Heart right ventricle (tissue), 16 donors: ENCODE results near the gene DNAH3. TPM values are rescaled to one million over a fixed set of nuclear protein-coding genes. Genes with fewer than 3 reads are reported as not detected.
"Not testable (repeated sequence)": the region's sequence is repeated elsewhere in the genome, so short reads cannot be mapped to it uniquely, and the experiment has no call there.

Source experiments
- ATAC-seq, 8 donors: fragments of 200-7000 bp; cut with Tn5 transposase; one replicate each; pipeline ENCODE4 v1.9.1; 2020; ENCODE audit warnings: mild to moderate bottlenecking in 8 of 8, moderate library complexity in 8 of 8, moderate number of reproducible peaks in 1 of 8
- DNase-seq, 2 donors: peaks; one replicate each; pipeline ENCODE4 v3.0.0-alpha.2; 2020
- H3K27ac ChIP-seq, 10 donors: fragments of 200-600 bp; sonication (generic) in 2 of 10; one replicate each; pipeline versions ENCODE4 v1.5.0 to v1.8.0; 2020 to 2022; ENCODE audit warnings: mild to moderate bottlenecking in 3 of 10
- H3K27me3 ChIP-seq, 7 donors: fragments of 200-600 bp; one replicate each; pipeline ENCODE4 v1.8.0; 2021 to 2022; ENCODE audit warnings: mild to moderate bottlenecking in 2 of 7
- H3K36me3 ChIP-seq, 9 donors: fragments of 200-600 bp; sonication (generic) in 1 of 9; one replicate each; pipeline versions ENCODE4 v1.5.0 to v1.8.0; 2020 to 2022; ENCODE audit warnings: mild to moderate bottlenecking in 2 of 9
- H3K4me1 ChIP-seq, 9 donors: fragments of 200-600 bp; sonication (generic) in 1 of 9; one replicate each; pipeline versions ENCODE4 v1.5.0 to v1.8.0; 2020 to 2022; ENCODE audit warnings: mild to moderate bottlenecking in 4 of 9
- H3K4me3 ChIP-seq, 10 donors: fragments of 200-600 bp; sonication (generic) in 2 of 10; one replicate each; pipeline versions ENCODE4 v1.5.0 to v1.8.0; 2020 to 2022; ENCODE audit warnings: mild to moderate bottlenecking in 7 of 10, moderate library complexity in 2 of 10
- H3K9me3 ChIP-seq, 11 donors: fragments of 200-600 bp in 10 of 11; sonication (generic) in 2 of 11; one replicate each; pipeline versions ENCODE4 v1.5.0 to v1.8.0; 2013 to 2022; ENCODE audit warnings: mild to moderate bottlenecking in 2 of 11, control low read depth in 1 of 11, moderate library complexity in 1 of 11
- CTCF ChIP-seq, 9 donors: fragments of 200-600 bp; sonication (generic) in 2 of 9; IDR thresholded peaks; one replicate each; pipeline versions ENCODE4 v1.5.0 to v1.8.0; 2021 to 2022; ENCODE audit warnings: antibody characterized with exemption in 9 of 9, mild to moderate bottlenecking in 5 of 9, moderate library complexity in 1 of 9
- WGBS, 2 donors: extraction: QIAGEN DNeasy Blood & Tissue Kit; methylation state at CpG; one replicate each; pipeline ENCODE4 v1.1.7; 2013; ENCODE audit warnings: inconsistent platforms in 1 of 2; 5-methylcytosine and 5-hydroxymethylcytosine counted together
- intact Hi-C, 10 donors: fragments of 100-400 bp; cut with DNase I; formaldehyde crosslinking; loops; one replicate each; pipeline versions ENCODE4 v1.11.1 to v1.14.2; 2022
- polyA plus RNA-seq, 2 donors: library from polyadenylated mRNA; stranded (reverse); fragments of 200-250 nt; gene quantifications; one replicate each; pipeline ENCODE4 v1.2.3, GENCODE V29; 2013
- total RNA-seq, 10 donors: library from RNA; stranded (reverse); fragmentation: NEBNext Ultra II Directional in 3 of 10; extraction: Animal tissue kit (Norgen Biotek cat#: 25700) in 3 of 10; gene quantifications; one replicate each; pipeline versions ENCODE4 v1.2.1 to v1.2.4, GENCODE V29; 2021 to 2023
- donor health status: Arrhythmogenic right ventricular cardiomyopathy.
- donor health status: ischemic (EF 13 %, LVEDD 7.1; RV severe dilation, severe dysfunction).
- donor health status: healthy with polysubstance abuse.
- donor health status: DM: no; HTN: yes; CAD: no.
- donor health status: DM: no; HTN: no; CAD: no.
- donor health status: ischemic (EF 25% LVEDD 6.9; RV normal size, moderate dysfunction).
- donor health status: ischemic (EF 25% LVEDD 5.7; RV mildly dilated, moderate dysfunction).
- donor health status: healthy.
- donor health status: DM: yes; HTN: yes; CAD: no.
- donor health status: Ischemic cardiomyopathy.
- donor health status: ischemic (EF 35%, LVEDD 5.7; RV mildly dilated, moderate dysfunction).
- donor health status: nonischemic (EF 11% LVEDD 7.7; RV severe dilation, severe dysfunction).
- donor health status: DM: yes; HTN: yes; CAD: no.
- donor health status: PGD.
- donor health status: ischemic (EF 29% LVEDD 5.4; RV normal size, mild dysfunction).
- donor health status: nonischemic (EF 23%, LVEDD 6.1; RV moderate dilation, normal function).

The DNAH3 gene
- total and polyA plus RNA-seq, 12 donors, result 0.39 to 3.7 (median 1.0) TPM; not detected in 1

- Histone ChIP-seq H3K36me3 (no peaks in the 10 kb centered on the region), H3K27ac (no peak overlapping the region), H3K4me3 (no peak overlapping the region), H3K27me3 (no peaks in the 10 kb centered on the region), H3K9me3 (no peaks in the 10 kb centered on the region), H3K4me1 (no peaks in the 10 kb centered on the region)
- 94% methylated on average over 6 of the region's 6 CpGs for WGBS, 2 donors
- ATAC-seq, result no peak
- intact Hi-C loops, result no loop called here
- no peak for TF ChIP-seq CTCF (IDR thresholded peaks at IDR 0.05)
- DNase-seq, result no peak
These were observed 166.6 kb downstream of the DNAH3 start for GRCh38 chr16:20984019-20984418.

GRCh38 chr16:20976576-20976975 lies 174.1 kb downstream of the DNAH3 start:
- H3K4me3 ChIP-seq, result no peak overlapping the region
- no peak for ATAC-seq

DNA sequence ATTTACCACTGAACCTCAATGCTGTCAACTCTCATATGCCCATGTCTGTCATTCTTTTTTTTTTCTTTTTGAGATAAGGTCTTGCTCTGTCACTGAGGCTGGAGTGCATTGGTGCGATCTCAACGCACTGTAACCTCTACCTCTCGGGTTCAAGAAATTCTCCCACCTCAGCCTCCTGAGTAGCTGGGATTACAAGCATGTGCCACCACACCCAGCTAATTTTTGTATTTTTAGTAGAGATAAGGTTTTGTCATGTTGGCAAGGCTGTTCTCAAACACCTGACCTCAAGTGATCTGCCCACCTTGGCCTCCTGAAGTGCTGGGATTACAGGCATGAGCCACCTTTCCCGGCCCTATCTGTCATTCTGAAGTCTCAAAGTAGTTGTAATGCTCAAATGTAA lies 177.4 kb downstream of the DNAH3 start:
- not testable (repeated sequence) for DNase-seq, H3K9me3 ChIP-seq
- 93 to 96% methylated on average over 4 of the region's 4 CpGs for WGBS, 2 donors

More at GRCh38 chr16:20976576-20976975, 174.1 kb downstream of the DNAH3 start:
- no peaks in the 10 kb centered on the region for H3K4me1 ChIP-seq
- intact Hi-C loops, result loop anchor here in 1 of 10 donors (10.0 kb wide), 1 partner anchor 62 kb away; no protein-coding TSS in a partner anchor
- DNase-seq, result no peak
- no peaks in the 10 kb centered on the region for H3K27me3 ChIP-seq
- H3K36me3 ChIP-seq, result no peaks in the 10 kb centered on the region
- no peak for TF ChIP-seq CTCF (IDR thresholded peaks at IDR 0.05)
- no peaks in the 10 kb centered on the region for H3K9me3 ChIP-seq
- 75 to 80% methylated on average over 4 of the region's 4 CpGs for WGBS, 2 donors
- no peak overlapping the region for H3K27ac ChIP-seq

DNA sequence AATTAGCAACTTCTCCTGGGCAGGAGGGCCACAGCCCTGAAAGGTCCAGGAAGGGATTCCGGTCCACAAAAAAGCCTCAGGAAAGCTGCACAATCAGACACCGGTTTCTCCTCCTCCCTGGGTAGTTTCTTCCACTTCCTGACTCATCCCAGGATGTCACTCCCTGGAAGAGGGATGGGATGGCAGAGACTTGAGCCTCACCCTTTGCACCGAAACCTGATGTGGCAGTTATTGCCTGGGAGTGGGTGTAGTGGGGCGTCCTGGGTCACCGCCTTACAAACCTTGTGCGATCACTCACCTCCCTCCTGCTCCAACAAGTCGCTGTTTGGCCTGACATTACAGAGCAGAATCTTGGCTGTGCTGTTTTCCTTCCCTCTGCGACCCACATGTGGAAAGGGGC lies 179.2 kb downstream of the DNAH3 start:
- TF ChIP-seq CTCF (IDR thresholded peaks at IDR 0.05), result no peak
- Histone ChIP-seq H3K9me3 (no peaks in the 10 kb centered on the region), H3K4me3 (no peak overlapping the region), H3K27me3 (no peaks in the 10 kb centered on the region), H3K36me3 (no peaks in the 10 kb centered on the region), H3K27ac (no peak overlapping the region), H3K4me1 (no peaks in the 10 kb centered on the region)
- no peak for DNase-seq
- 69 to 84% methylated on average over 8 of the region's 8 CpGs for WGBS, 2 donors
- intact Hi-C loops, result loop anchor here in 1 of 10 donors (10.0 kb wide), 1 partner anchor 57 kb away; no protein-coding TSS in a partner anchor
- ATAC-seq, result no peak

More for the DNA sequence above, 177.4 kb downstream of the DNAH3 start:
- H3K4me3 ChIP-seq, ATAC-seq, H3K27me3 ChIP-seq, H3K36me3 ChIP-seq, H3K4me1 ChIP-seq, H3K27ac ChIP-seq: not testable (repeated sequence)
- intact Hi-C loops, result loop anchor here in 1 of 10 donors (10.0 kb wide), 1 partner anchor 58 kb away; no protein-coding TSS in a partner anchor

DNA sequence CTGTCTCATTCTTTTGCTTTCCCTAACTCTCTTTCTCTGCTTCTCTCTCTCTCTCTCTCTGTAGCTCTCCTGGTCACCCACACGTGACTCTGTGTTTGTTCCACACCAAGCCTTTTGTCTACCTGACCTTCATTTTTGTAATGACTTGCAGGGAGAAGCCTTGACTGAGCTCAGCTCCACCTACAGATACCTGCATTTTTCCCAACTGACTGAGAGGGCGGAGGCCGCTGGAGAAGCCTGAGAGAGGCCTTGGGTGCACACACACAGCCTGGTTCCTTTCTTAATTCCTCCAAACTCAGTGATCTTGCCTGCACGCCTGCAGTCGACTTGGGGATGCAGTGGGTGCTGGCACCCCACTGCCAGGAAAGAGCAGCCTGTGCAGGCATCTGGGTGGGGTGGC lies 181.3 kb downstream of the DNAH3 start:
- Histone ChIP-seq H3K4me1 (no peaks in the 10 kb centered on the region), H3K9me3 (no peaks in the 10 kb centered on the region), H3K27ac (no peak overlapping the region), H3K4me3 (no peak overlapping the region), H3K27me3 (no peaks in the 10 kb centered on the region), H3K36me3 (no peaks in the 10 kb centered on the region)
- 84 to 92% methylated on average over 5 of the region's 5 CpGs for WGBS, 2 donors
- no peak for DNase-seq
- no peak for ATAC-seq
- TF ChIP-seq CTCF (IDR thresholded peaks at IDR 0.05), result no peak
- intact Hi-C loops, result no loop called here
